Activated CD8-positive, alpha-beta T cell treated with anti-CD3 and anti-CD28 coated beads for 36 hours (primary cell): Measurements from ENCODE around the gene TNFRSF1A. TPM values are rescaled to one million over a fixed set of nuclear protein-coding genes. Genes with fewer than 3 reads are reported as not detected.

Experiments
- ATAC-seq: fragments of 200-7000 bp; cut with Tn5 transposase; one replicate; pipeline ENCODE4 v1.10.0; 2021; ENCODE audit warnings: mild to moderate bottlenecking, moderate library complexity
- CTCF ChIA-PET: fragments of 350-600 bp; sonication (Branson Sonifier 250); formaldehyde crosslinking; loops from one replicate; lab custom pipeline; 2021; ENCODE audit warnings: antibody characterized with exemption; lab: Charles Lee
- POLR2A ChIA-PET: fragments of 350-600 bp; sonication (Branson Sonifier 250); formaldehyde crosslinking; loops from one replicate; lab custom pipeline; 2021; ENCODE audit warnings: antibody characterized with exemption; lab: Charles Lee
- DNase-seq: peaks from one replicate; pipeline ENCODE4 v3.0.0-alpha.2; 2020
- H3K27ac Mint-ChIP-seq: one replicate; pipeline ENCODE4 v1.8.0; 2021; ENCODE audit warnings: mild to moderate bottlenecking, mixed read lengths
- H3K27me3 Mint-ChIP-seq: one replicate; pipeline ENCODE4 v1.8.0; 2021; ENCODE audit warnings: mixed read lengths
- H3K36me3 Mint-ChIP-seq: one replicate; pipeline ENCODE4 v1.8.0; 2021; ENCODE audit warnings: low read depth, mixed read lengths
- H3K4me1 Mint-ChIP-seq: one replicate; pipeline ENCODE4 v1.8.0; 2021; ENCODE audit warnings: low read depth, mixed read lengths
- H3K4me3 Mint-ChIP-seq: one replicate; pipeline ENCODE4 v1.8.0; 2021; ENCODE audit warnings: mild to moderate bottlenecking, moderate library complexity, mixed read lengths
- H3K9me3 Mint-ChIP-seq: one replicate; pipeline ENCODE4 v1.8.0; 2021; ENCODE audit warnings: mixed read lengths
- CTCF ChIP-seq: fragments of 200-600 bp; IDR thresholded peaks from one replicate; pipeline ENCODE4 v1.8.0; 2022; ENCODE audit warnings: antibody characterized with exemption, mild to moderate bottlenecking
- intact Hi-C: fragments of 100-400 bp; cut with micrococcal nuclease; formaldehyde crosslinking; loops from one replicate; pipeline ENCODE4 v1.10.0; 2022
- total RNA-seq, 2 experiments: library from RNA; stranded (reverse); gene quantifications; one replicate each; pipeline ENCODE4 v1.2.3, GENCODE V29; 2021

TNFRSF1A gene
- total RNA-seq, 2 experiments from 2014 or later = 40.6 TPM

GRCh38 chr12:6326316-6327228 is 15.3 kb downstream of the TNFRSF1A start:
- peak; percentile 54 for DNase-seq
- ChIA-PET CTCF (interaction anchor here (0.6 to 2.3 kb wide), 17 partner anchors 9 to 139 kb away, joined by 3 to 13 read pairs (median 4); no protein-coding TSS in a partner anchor), POLR2A (interaction anchor here (1.4 to 2.3 kb wide), 4 partner anchors 8 to 143 kb away, joined by 4 to 8 read pairs (median 6); partner anchors contain the start of gene VAMP1)
- peaks cover 24% of the 10 kb centered on the region for H3K36me3 Mint-ChIP-seq
- peaks cover 58% of the 10 kb centered on the region for H3K4me1 Mint-ChIP-seq
- peak overlapping the region; percentile 58 for H3K27ac Mint-ChIP-seq
- ATAC-seq = peak; percentile 63
- no peak for TF ChIP-seq CTCF
- H3K9me3 Mint-ChIP-seq = no peaks in the 10 kb centered on the region
- intact Hi-C loops = no loop called here
- H3K4me3 Mint-ChIP-seq = no peak overlapping the region
- H3K27me3 Mint-ChIP-seq = no peaks in the 10 kb centered on the region

- peak overlapping the region; percentile 60 for H3K27ac Mint-ChIP-seq
Observed at GRCh38 chr12:6324936-6325750, 16.7 kb downstream of the TNFRSF1A start.

GRCh38 chr12:6323995-6324711 is 17.7 kb downstream of the TNFRSF1A start:
- ATAC-seq (no peak), DNase-seq (no peak)
- H3K36me3 Mint-ChIP-seq = peaks cover 4% of the 10 kb centered on the region
- intact Hi-C loops = no loop called here
- ChIA-PET POLR2A (interaction anchor here (1.4 to 1.5 kb wide), 2 partner anchors 12 to 37 kb away, joined by 3 to 7 read pairs; no protein-coding TSS in a partner anchor), CTCF (interaction anchor here (0.8 to 2.3 kb wide), 11 partner anchors 10 to 141 kb away, joined by 3 to 45 read pairs (median 4); no protein-coding TSS in a partner anchor)
- no peak for TF ChIP-seq CTCF
- H3K27me3 Mint-ChIP-seq = no peaks in the 10 kb centered on the region
- peak overlapping the region; percentile 51 for H3K4me3 Mint-ChIP-seq
- peak overlapping the region; percentile 89 for H3K27ac Mint-ChIP-seq
- peaks cover 45% of the 10 kb centered on the region for H3K4me1 Mint-ChIP-seq
- H3K9me3 Mint-ChIP-seq = no peaks in the 10 kb centered on the region

More at GRCh38 chr12:6324936-6325750, 16.7 kb downstream of the TNFRSF1A start:
- CTCF ChIA-PET = interaction anchor here (1.1 to 2.3 kb wide), 4 partner anchors 10 to 140 kb away, joined by 3 to 13 read pairs (median 10); no protein-coding TSS in a partner anchor
- no peak for ATAC-seq
- DNase-seq = no peak
- no peak for TF ChIP-seq CTCF
- Mint-ChIP-seq H3K9me3 (no peaks in the 10 kb centered on the region), H3K27me3 (no peaks in the 10 kb centered on the region), H3K36me3 (peaks cover 9% of the 10 kb centered on the region), H3K4me3 (no peak overlapping the region), H3K4me1 (peaks cover 46% of the 10 kb centered on the region)
- POLR2A ChIA-PET = interaction anchor here (0.6 to 1.6 kb wide), 6 partner anchors 9 to 207 kb away, joined by 3 to 5 read pairs (median 3); partner anchors contain the start of gene TNFRSF1A
- intact Hi-C loops = no loop called here

- no peaks in the 10 kb centered on the region for H3K9me3 Mint-ChIP-seq
- ChIA-PET POLR2A (interaction anchor here (0.9 to 1.5 kb wide), 6 partner anchors 11 to 147 kb away, joined by 3 to 7 read pairs (median 4); partner anchors contain the start of gene VAMP1), CTCF (interaction anchor here (0.8 to 1.9 kb wide), 21 partner anchors 9 to 216 kb away, joined by 3 to 45 read pairs (median 4); no protein-coding TSS in a partner anchor)
- H3K27me3 Mint-ChIP-seq = no peaks in the 10 kb centered on the region
- ATAC-seq = peak; percentile 75
- intact Hi-C loops = no loop called here
- H3K27ac Mint-ChIP-seq = peak overlapping the region; percentile 89
- peak; percentile 86 for TF ChIP-seq CTCF
- peak overlapping the region; percentile 51 for H3K4me3 Mint-ChIP-seq
- peaks cover 49% of the 10 kb centered on the region for H3K4me1 Mint-ChIP-seq
- peaks cover 2% of the 10 kb centered on the region for H3K36me3 Mint-ChIP-seq
- peak; percentile 55 for DNase-seq
Observed at GRCh38 chr12:6323340-6323994, 18.4 kb downstream of the TNFRSF1A start.
